Kidney epithelial cell (primary cell): Measurements from ENCODE around the gene GORASP1. TPM values are rescaled to one million over a fixed set of nuclear protein-coding genes. Genes with fewer than 3 reads are reported as not detected.

Experiments
- DNase-seq: peaks from one replicate; pipeline ENCODE4 v3.0.0-alpha.2; 2010; ENCODE audit warnings: low read depth
- H3K27me3 ChIP-seq: 2 replicates; pipeline ENCODE4 v1.6.0; 2011; ENCODE audit warnings: low read length; ENCODE audit not compliant: control insufficient read depth, insufficient read depth
- H3K36me3 ChIP-seq: 2 replicates; pipeline ENCODE4 v1.5.1; 2011; ENCODE audit warnings: low read length; ENCODE audit not compliant: control insufficient read depth, insufficient read depth
- H3K4me3 ChIP-seq: 2 replicates; pipeline ENCODE4 v1.5.1; 2011; ENCODE audit warnings: low read depth, mild to moderate bottlenecking, control low read depth, low read length
- CTCF ChIP-seq: IDR thresholded peaks from 2 replicates; pipeline ENCODE4 v1.5.1; 2011; ENCODE audit warnings: mild to moderate bottlenecking, moderate library complexity, low read length, control low read depth, inconsistent platforms; ENCODE audit not compliant: insufficient read depth, poor library complexity, severe bottlenecking
- total RNA-seq: library from RNA; depleted of rRNA; stranded (reverse); fragments of >200 nt; gene quantifications from 2 replicates; pipeline ENCODE4 v1.2.3, GENCODE V29; 2015

GORASP1 gene
- total RNA-seq, 1 donor from 2014 or later, result 34.8 TPM

- Histone ChIP-seq H3K36me3 (peaks cover 3% of the 10 kb centered on the region), H3K27me3 (no peaks in the 10 kb centered on the region), H3K4me3 (no peak overlapping the region)
- no peak for DNase-seq
- no peak for TF ChIP-seq CTCF
Observed at GRCh38 chr3:39137991-39138803, 30.8 kb upstream of the GORASP1 start.

- H3K27me3 ChIP-seq, result no peaks in the 10 kb centered on the region
- no peak overlapping the region for H3K4me3 ChIP-seq
- no peak for TF ChIP-seq CTCF
- H3K36me3 ChIP-seq, result peaks cover 2% of the 10 kb centered on the region
- DNase-seq, result no peak
Observed at GRCh38 chr3:39137435-39137936, 30.1 kb upstream of the GORASP1 start.

GRCh38 chr3:39136533-39137434 is 29.4 kb upstream of the GORASP1 start:
- H3K36me3 ChIP-seq, result no peaks in the 10 kb centered on the region
- H3K4me3 ChIP-seq, result no peak overlapping the region
- TF ChIP-seq CTCF, result no peak
- no peak for DNase-seq
- no peaks in the 10 kb centered on the region for H3K27me3 ChIP-seq

GRCh38 chr3:39135170-39135805 is 27.9 kb upstream of the GORASP1 start:
- Histone ChIP-seq H3K36me3 (no peaks in the 10 kb centered on the region), H3K4me3 (no peak overlapping the region), H3K27me3 (no peaks in the 10 kb centered on the region)
- no peak for TF ChIP-seq CTCF
- no peak for DNase-seq

- no peak for TF ChIP-seq CTCF
- no peaks in the 10 kb centered on the region for H3K27me3 ChIP-seq
- no peaks in the 10 kb centered on the region for H3K36me3 ChIP-seq
Observed at GRCh38 chr3:39134305-39134704, 26.9 kb upstream of the GORASP1 start.

More at GRCh38 chr3:39134305-39134704, 26.9 kb upstream of the GORASP1 start:
- H3K4me3 ChIP-seq, result no peak overlapping the region
- DNase-seq, result no peak
